Frontal cortex (tissue), 4 donors: ENCODE results near the gene CCDC57. TPM values are rescaled to one million over a fixed set of nuclear protein-coding genes. Genes with fewer than 3 reads are reported as not detected.

Experiments
- DNase-seq, 2 donors: peaks; one replicate each; pipeline ENCODE4 v3.0.0; 2012; ENCODE audit warnings: low spot score in 2 of 2
- FAIRE-seq: peaks from 2 replicates; lab custom pipeline; 2012; peaks lifted over from hg19 to GRCh38; lab: Jason Lieb, UNC
- total RNA-seq: library from RNA; depleted of rRNA; stranded (reverse); fragments of >200 nt; gene quantifications from one replicate; pipeline ENCODE4 v1.2.3, GENCODE V29; 2014
- donor health status: control.
- donor health status: control.
- donor health status: control.

Gene CCDC57
- total RNA-seq, 1 donor from 2014 or later, result 17.1 TPM

- DNase-seq (no peak), FAIRE-seq (no peak)
Observed at GRCh38 chr17:82080789-82081464, 131.7 kb downstream of the CCDC57 start.

- FAIRE-seq (no peak), DNase-seq (no peak)
Observed at GRCh38 chr17:82080048-82080788, 132.4 kb downstream of the CCDC57 start.

- DNase-seq (no peak), FAIRE-seq (no peak)
Observed at GRCh38 chr17:82079001-82079677, 133.5 kb downstream of the CCDC57 start.

- FAIRE-seq (no peak), DNase-seq (no peak)
Observed at GRCh38 chr17:82078433-82078832, 134.2 kb downstream of the CCDC57 start.

- DNase-seq (no peak), FAIRE-seq (no peak)
Observed at GRCh38 chr17:82077617-82078358, 134.9 kb downstream of the CCDC57 start.

- FAIRE-seq, result no peak
- no peak for DNase-seq
Observed at GRCh38 chr17:82076785-82077591, 135.7 kb downstream of the CCDC57 start.

GRCh38 chr17:82076018-82076784, 136.4 kb downstream of the CCDC57 start:
- FAIRE-seq (no peak), DNase-seq (no peak)

GRCh38 chr17:82073446-82073845, 139.2 kb downstream of the CCDC57 start:
- DNase-seq (no peak), FAIRE-seq (no peak)

GRCh38 chr17:82072827-82073226, 139.8 kb downstream of the CCDC57 start:
- no peak for DNase-seq
- no peak for FAIRE-seq

GRCh38 chr17:82070611-82071010, 142.0 kb downstream of the CCDC57 start:
- DNase-seq (no peak), FAIRE-seq (no peak)

GRCh38 chr17:82065638-82066303, 146.9 kb downstream of the CCDC57 start, which contains the start of gene DUS1L:
TSS of gene DUS1L (minus strand) at chr17:82065804. CDS start at chr17:82065059, 745 bp downstream.
- FAIRE-seq (no peak), DNase-seq (peak; percentile 95)

GRCh38 chr17:82065193-82065637, 147.4 kb downstream of the CCDC57 start:
- FAIRE-seq, result no peak
- DNase-seq, result peak in 1 of 2 donors; percentile 53

GRCh38 chr17:82064433-82065192, 148.0 kb downstream of the CCDC57 start:
- DNase-seq (no peak), FAIRE-seq (no peak)

GRCh38 chr17:82063424-82064415, 148.9 kb downstream of the CCDC57 start:
- DNase-seq (no peak), FAIRE-seq (no peak)

- no peak for DNase-seq
- FAIRE-seq, result no peak
Observed at GRCh38 chr17:82062984-82063368, 149.7 kb downstream of the CCDC57 start.
